ENCODE measurements around the gene NBEA.
A peak's percentile ranks its signal among the peaks of the same experiment; 100 is the strongest.

Gene NBEA

GRCh38 chr13:35179494-35179893, 237.4 kb downstream of the NBEA start:
- DNase-seq (ENCODE audit: low spot score), result no peak

- no peak for DNase-seq (ENCODE audit: low spot score)
Measured at GRCh38 chr13:35179920-35180663, 238.0 kb downstream of the NBEA start.

- DNase-seq (ENCODE audit: low spot score), result no peak
Measured at GRCh38 chr13:35190241-35190640, 248.2 kb downstream of the NBEA start.

- DNase-seq (ENCODE audit: low spot score), result no peak
Measured at GRCh38 chr13:35191883-35192282, 249.8 kb downstream of the NBEA start.

GRCh38 chr13:35198613-35199200, 256.6 kb downstream of the NBEA start:
- DNase-seq (ENCODE audit: low spot score), result no peak

GRCh38 chr13:35208587-35208986, 266.5 kb downstream of the NBEA start:
- DNase-seq (ENCODE audit: low spot score), result no peak

- DNase-seq (ENCODE audit: low spot score), result peak; percentile 8
Measured at GRCh38 chr13:35210261-35210660, 268.2 kb downstream of the NBEA start.

GRCh38 chr13:35211949-35212348, 269.9 kb downstream of the NBEA start:
- no peak for DNase-seq (ENCODE audit: low spot score)

- no peak for DNase-seq (ENCODE audit: low spot score)
Measured at GRCh38 chr13:35213911-35214310, 271.8 kb downstream of the NBEA start.

GRCh38 chr13:35216131-35216530, 274.1 kb downstream of the NBEA start:
- DNase-seq (ENCODE audit: low spot score), result no peak

GRCh38 chr13:35219021-35219420, 277.0 kb downstream of the NBEA start:
- DNase-seq (ENCODE audit: low spot score), result no peak

GRCh38 chr13:35225159-35225558, 283.1 kb downstream of the NBEA start:
- no peak for DNase-seq (ENCODE audit: low spot score)

GRCh38 chr13:35225582-35225981, 283.5 kb downstream of the NBEA start:
- no peak for DNase-seq (ENCODE audit: low spot score)

- no peak for DNase-seq (ENCODE audit: low spot score)
Measured at GRCh38 chr13:35228536-35228935, 286.5 kb downstream of the NBEA start.

- no peak for DNase-seq (ENCODE audit: low spot score)
Measured at GRCh38 chr13:35231426-35231825, 289.4 kb downstream of the NBEA start.

- no peak for DNase-seq (ENCODE audit: low spot score)
Measured at GRCh38 chr13:35238274-35238673, 296.2 kb downstream of the NBEA start.

- DNase-seq (ENCODE audit: low spot score), result no peak
Measured at GRCh38 chr13:35252536-35253205, 310.6 kb downstream of the NBEA start.

GRCh38 chr13:35255241-35255640, 313.2 kb downstream of the NBEA start:
- no peak for DNase-seq (ENCODE audit: low spot score)

- DNase-seq (ENCODE audit: low spot score), result no peak
Measured at GRCh38 chr13:35256459-35257148, 314.5 kb downstream of the NBEA start.

GRCh38 chr13:35260316-35260715, 318.2 kb downstream of the NBEA start:
- no peak for DNase-seq (ENCODE audit: low spot score)

- DNase-seq (ENCODE audit: low spot score), result no peak
Measured at GRCh38 chr13:35266412-35266811, 324.3 kb downstream of the NBEA start.

GRCh38 chr13:35278917-35279316, 336.8 kb downstream of the NBEA start:
- DNase-seq (ENCODE audit: low spot score), result no peak

- no peak for DNase-seq (ENCODE audit: low spot score)
Measured at GRCh38 chr13:35279500-35279899, 337.4 kb downstream of the NBEA start.
